WERI-Rb-1 (cell line): ENCODE measurements around the gene PEX7.
"Not testable (repeated sequence)": the region's sequence is repeated elsewhere in the genome, so short reads cannot be mapped to it uniquely, and the experiment has no call there.

Experiments used
- DNase-seq: peaks from one replicate; pipeline ENCODE4 v3.0.0-alpha.2; 2020
- H3K27ac ChIP-seq: fragments of 250-450 bp; sonication (Bioruptor Pico); 2 replicates; pipeline ENCODE4 v1.5.1; 2020; ENCODE audit warnings: mild to moderate bottlenecking, moderate library complexity
- H3K27me3 ChIP-seq: fragments of 250-450 bp; sonication (Bioruptor Pico); 2 replicates; pipeline ENCODE4 v1.5.1; 2021; ENCODE audit warnings: mild to moderate bottlenecking, low read depth, moderate library complexity; ENCODE audit not compliant: insufficient read depth, severe bottlenecking
- H3K36me3 ChIP-seq: fragments of 250-450 bp; sonication (Bioruptor Pico); 2 replicates; pipeline ENCODE4 v1.5.1; 2020; ENCODE audit warnings: mild to moderate bottlenecking, moderate library complexity
- H3K4me3 ChIP-seq: 2 replicates; pipeline ENCODE4 v1.5.1; 2011; ENCODE audit warnings: low read depth, mild to moderate bottlenecking, control low read depth, low read length
- H3K9me3 ChIP-seq: fragments of 250-450 bp; sonication (Bioruptor Pico); 2 replicates; pipeline ENCODE4 v1.5.1; 2021; ENCODE audit warnings: mild to moderate bottlenecking, moderate library complexity; ENCODE audit not compliant: severe bottlenecking
- TF ChIP-seq, protein P1 (sequence below): IDR thresholded peaks from 2 replicates; pipeline ENCODE4 v1.5.1; 2011; ENCODE audit warnings: low read depth, mild to moderate bottlenecking, control low read depth, inconsistent platforms, low read length

The PEX7 gene

DNA sequence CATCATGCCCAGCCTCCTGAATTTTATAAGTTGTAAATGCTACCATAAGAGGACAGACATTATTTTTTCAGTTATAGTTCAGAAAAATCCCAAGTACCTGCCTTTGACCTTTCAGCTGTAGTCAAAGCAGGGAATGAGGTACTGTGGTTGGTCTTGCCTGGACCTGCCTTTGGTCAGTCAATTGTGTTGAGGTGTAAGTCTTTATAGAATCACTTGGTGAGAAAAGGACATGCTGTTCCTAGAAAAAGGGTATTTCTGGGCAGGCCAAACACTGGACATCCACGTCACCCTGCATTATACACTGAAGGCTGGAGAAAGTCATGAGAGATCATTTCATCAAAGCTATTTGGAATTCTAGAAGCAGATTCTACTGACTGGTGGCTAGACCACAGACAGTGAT is 40.3 kb downstream of the PEX7 start:
- TF ChIP-seq, protein P1, sequence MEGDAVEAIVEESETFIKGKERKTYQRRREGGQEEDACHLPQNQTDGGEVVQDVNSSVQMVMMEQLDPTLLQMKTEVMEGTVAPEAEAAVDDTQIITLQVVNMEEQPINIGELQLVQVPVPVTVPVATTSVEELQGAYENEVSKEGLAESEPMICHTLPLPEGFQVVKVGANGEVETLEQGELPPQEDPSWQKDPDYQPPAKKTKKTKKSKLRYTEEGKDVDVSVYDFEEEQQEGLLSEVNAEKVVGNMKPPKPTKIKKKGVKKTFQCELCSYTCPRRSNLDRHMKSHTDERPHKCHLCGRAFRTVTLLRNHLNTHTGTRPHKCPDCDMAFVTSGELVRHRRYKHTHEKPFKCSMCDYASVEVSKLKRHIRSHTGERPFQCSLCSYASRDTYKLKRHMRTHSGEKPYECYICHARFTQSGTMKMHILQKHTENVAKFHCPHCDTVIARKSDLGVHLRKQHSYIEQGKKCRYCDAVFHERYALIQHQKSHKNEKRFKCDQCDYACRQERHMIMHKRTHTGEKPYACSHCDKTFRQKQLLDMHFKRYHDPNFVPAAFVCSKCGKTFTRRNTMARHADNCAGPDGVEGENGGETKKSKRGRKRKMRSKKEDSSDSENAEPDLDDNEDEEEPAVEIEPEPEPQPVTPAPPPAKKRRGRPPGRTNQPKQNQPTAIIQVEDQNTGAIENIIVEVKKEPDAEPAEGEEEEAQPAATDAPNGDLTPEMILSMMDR: no peak

DNA sequence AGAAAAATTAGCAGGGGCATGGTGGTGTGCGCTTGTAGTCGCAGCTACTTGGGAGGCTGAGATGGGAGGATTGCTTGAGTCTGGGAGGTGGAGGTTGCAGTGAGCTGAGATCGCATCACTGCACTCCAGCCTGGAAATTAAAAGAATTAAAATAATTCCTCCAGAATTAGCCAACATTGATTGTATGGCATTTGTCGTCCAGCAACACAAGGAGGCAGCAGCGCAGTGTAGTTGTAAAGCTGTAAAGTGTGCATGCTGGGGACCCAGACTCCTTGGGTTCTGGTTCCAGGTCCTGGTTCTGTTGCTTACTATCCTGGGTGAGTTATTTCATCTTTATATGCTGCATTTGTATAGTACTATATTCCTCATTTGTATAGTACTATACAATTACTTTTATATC is 41.4 kb downstream of the PEX7 start:
- Histone ChIP-seq H3K9me3 (no peaks in the 10 kb centered on the region), H3K27ac (no peak overlapping the region), H3K4me3 (no peak overlapping the region), H3K27me3 (no peaks in the 10 kb centered on the region), H3K36me3 (no peaks in the 10 kb centered on the region)
- DNase-seq: no peak
- TF ChIP-seq, protein P1: no peak

More for the DNA sequence above, 40.3 kb downstream of the PEX7 start:
- no peaks in the 10 kb centered on the region for H3K36me3 ChIP-seq
- H3K4me3 ChIP-seq: no peak overlapping the region
- H3K27me3 ChIP-seq: no peaks in the 10 kb centered on the region
- no peak overlapping the region for H3K27ac ChIP-seq
- no peak for DNase-seq
- H3K9me3 ChIP-seq: no peaks in the 10 kb centered on the region

DNA sequence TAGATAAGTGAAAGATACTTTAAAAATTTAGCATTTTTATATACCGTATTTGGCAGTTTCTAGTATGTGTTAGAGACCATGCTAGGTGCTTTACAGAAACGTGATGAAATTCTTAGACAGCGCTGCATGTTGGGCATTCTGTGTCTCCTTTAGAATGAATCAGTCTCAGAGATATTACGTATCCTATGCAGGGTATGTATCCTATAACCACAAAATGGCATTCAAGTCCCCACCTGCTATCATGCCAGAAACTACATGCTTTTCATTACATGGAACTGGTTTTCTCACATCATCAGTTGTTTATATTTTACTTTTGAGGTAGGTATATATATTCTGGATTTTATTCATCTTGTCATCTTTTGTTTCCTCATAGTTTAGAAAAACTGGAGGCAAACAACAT is 42.3 kb downstream of the PEX7 start:
- H3K36me3 ChIP-seq: no peaks in the 10 kb centered on the region
- TF ChIP-seq, protein P1: no peak
- H3K27ac ChIP-seq: no peak overlapping the region
- H3K4me3 ChIP-seq: no peak overlapping the region
- no peaks in the 10 kb centered on the region for H3K27me3 ChIP-seq
- H3K9me3 ChIP-seq: no peaks in the 10 kb centered on the region
- DNase-seq: no peak

DNA sequence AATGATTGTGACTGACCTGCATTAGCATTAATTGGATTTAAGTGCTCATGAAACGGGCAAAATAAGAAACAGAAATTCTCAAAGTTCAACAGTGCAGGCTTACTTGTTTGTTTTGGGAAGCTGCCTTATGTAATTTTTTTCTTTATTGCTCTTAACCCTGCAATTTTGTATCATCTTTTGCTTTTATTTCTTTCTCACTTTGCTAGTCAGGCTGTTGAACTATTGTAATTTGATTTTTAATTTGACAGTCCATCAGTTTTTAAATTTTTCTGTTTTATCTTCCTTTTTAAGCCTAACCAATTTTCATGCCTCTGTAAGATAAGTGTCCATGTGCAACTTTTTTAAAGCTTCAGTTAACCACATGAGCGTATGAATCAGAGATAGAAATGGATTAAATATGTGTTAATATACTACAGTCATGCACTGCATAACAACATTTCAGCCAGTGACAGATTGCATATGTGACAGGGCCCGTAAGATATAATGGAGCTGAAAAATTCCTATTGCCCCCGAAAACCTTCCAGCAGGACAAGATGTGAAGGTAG is 44.6 kb downstream of the PEX7 start:
- no peaks in the 10 kb centered on the region for H3K9me3 ChIP-seq
- DNase-seq: no peak
- no peak overlapping the region for H3K27ac ChIP-seq
- TF ChIP-seq, protein P1: no peak
- no peaks in the 10 kb centered on the region for H3K36me3 ChIP-seq
- no peaks in the 10 kb centered on the region for H3K27me3 ChIP-seq
- H3K4me3 ChIP-seq: no peak overlapping the region

DNA sequence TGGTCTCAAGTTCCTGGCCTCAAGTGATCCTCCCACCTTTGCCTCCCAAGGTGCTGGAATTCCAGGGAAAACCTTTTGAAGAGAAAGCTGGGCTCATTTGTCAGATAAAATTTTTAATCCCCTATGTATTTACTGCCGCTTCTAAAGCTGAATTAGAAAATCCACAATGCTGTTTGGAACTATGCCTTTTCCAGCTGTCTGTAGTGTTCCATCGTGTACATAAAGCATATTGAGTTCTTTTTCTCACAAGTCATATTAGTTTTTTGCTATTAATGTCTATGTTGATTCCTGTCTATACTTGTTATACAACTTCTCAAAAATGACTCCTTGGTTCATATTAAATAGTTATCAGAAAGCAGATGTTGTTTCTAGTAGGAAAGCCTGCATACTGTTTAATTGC is 47.1 kb downstream of the PEX7 start:
- TF ChIP-seq, protein P1: no peak
- H3K4me3 ChIP-seq: no peak overlapping the region
- H3K36me3 ChIP-seq: no peaks in the 10 kb centered on the region
- no peak for DNase-seq
- no peak overlapping the region for H3K27ac ChIP-seq
- no peaks in the 10 kb centered on the region for H3K27me3 ChIP-seq
- H3K9me3 ChIP-seq: peaks cover 12% of the 10 kb centered on the region

DNA sequence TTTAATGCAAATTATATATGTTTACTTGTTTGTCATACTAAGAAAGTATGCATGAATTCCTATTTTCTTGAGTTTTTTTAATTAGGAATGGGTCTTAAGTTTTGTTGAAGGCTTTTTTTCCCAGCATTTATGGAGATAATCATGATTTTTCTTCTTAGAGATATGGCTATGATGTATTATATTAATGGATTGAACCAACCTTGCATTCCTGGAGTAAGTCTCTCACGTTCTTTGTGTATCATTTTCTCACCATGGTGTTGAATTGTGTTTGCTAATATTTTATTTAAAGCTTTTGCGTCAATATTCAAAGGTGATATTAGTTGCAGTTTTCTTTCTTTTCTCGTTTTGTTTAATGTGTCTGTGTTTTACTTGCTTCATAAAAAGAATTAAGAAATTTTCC is 51.4 kb downstream of the PEX7 start:
- Histone ChIP-seq H3K9me3 (peaks cover 12% of the 10 kb centered on the region), H3K36me3 (no peaks in the 10 kb centered on the region), H3K27ac (no peak overlapping the region), H3K27me3 (no peaks in the 10 kb centered on the region), H3K4me3 (no peak overlapping the region)
- DNase-seq: no peak
- TF ChIP-seq, protein P1: no peak

DNA sequence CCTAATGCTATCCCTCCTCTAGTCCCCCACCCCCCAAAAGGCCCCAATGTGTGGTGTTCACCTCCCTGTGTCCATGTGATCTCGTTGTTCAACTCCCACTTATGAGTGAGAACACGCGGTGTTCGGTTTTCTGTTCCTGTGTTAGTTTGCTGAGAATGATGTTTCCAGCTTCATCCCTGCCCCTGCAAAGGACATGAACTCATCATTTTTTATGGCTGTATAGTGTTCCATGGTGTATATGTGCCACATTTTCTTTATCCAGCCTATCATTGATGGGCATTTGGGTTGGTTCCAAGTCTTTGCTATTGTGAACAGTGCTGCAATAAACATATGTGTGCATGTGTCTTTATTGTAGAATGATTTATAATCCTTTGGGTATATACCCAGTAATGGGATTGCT is 54.1 kb downstream of the PEX7 start:
- DNase-seq, H3K27ac ChIP-seq, H3K4me3 ChIP-seq, H3K27me3 ChIP-seq, H3K36me3 ChIP-seq: not testable (repeated sequence)
- peaks cover 12% of the 10 kb centered on the region for H3K9me3 ChIP-seq
